Measurements from ENCODE around the gene PARP12.

- TF ChIP-seq, protein P1, sequence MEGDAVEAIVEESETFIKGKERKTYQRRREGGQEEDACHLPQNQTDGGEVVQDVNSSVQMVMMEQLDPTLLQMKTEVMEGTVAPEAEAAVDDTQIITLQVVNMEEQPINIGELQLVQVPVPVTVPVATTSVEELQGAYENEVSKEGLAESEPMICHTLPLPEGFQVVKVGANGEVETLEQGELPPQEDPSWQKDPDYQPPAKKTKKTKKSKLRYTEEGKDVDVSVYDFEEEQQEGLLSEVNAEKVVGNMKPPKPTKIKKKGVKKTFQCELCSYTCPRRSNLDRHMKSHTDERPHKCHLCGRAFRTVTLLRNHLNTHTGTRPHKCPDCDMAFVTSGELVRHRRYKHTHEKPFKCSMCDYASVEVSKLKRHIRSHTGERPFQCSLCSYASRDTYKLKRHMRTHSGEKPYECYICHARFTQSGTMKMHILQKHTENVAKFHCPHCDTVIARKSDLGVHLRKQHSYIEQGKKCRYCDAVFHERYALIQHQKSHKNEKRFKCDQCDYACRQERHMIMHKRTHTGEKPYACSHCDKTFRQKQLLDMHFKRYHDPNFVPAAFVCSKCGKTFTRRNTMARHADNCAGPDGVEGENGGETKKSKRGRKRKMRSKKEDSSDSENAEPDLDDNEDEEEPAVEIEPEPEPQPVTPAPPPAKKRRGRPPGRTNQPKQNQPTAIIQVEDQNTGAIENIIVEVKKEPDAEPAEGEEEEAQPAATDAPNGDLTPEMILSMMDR (IDR thresholded peaks at IDR 0.05), result no peak
- TF ChIP-seq POLR2A (IDR thresholded peaks at IDR 0.05), result no peak
Measured at GRCh38 chr7:140082770-140083169, 20.0 kb upstream of the PARP12 start.

Measured in ovary (tissue), 3 donors.